ENCODE results near the gene FAM13C.
A peak's percentile ranks its signal among the peaks of the same experiment; 100 is the strongest.
"Not testable (repeated sequence)": the region's sequence is repeated elsewhere in the genome, so short reads cannot be mapped to it uniquely, and the experiment has no call there.

The FAM13C gene

DNA sequence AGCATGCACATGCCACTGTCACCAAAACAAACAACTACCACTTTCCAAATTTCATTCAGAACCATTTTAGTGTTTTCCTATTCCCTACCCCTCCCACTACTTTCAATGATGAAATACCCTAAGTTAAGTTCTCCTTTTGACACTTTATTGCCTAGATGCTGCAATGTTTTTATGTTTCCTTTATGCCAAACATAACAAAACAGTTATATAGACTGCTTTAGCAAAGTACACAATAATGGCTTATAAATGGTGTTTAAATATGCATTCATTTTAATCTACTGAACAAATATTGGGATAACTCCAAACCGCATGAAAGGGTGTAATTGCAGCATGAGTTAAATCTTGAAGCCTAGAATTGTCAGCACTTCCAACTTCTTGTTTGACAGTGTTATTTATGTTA, 116.7 kb downstream of the FAM13C start:
- DNase-seq (ENCODE audit: low read depth, low spot score), result no peak
- no peak overlapping the region for H3K4me3 ChIP-seq (ENCODE audit: low read length)

DNA sequence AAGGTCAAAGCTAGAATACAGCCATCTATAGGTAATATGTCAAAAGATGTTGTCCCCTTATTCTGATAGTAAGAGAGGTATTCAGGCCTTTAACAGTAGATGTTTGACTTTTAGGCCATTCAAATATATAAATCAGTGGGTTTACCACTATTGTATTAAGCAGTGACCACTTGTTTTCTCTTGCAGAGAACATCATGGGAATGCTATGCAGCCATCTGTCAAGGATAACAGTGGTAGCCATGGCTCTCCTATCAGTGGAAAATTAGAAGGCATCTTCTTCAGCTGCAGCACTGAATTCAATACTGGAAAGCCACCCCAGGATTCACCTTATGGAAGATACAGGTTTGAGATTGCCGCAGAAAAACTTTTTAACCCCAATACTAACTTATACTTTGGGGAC, 117.5 kb downstream of the FAM13C start:
- DNase-seq (ENCODE audit: low read depth, low spot score), result no peak
- H3K4me3 ChIP-seq (ENCODE audit: low read length), result no peak overlapping the region

DNA sequence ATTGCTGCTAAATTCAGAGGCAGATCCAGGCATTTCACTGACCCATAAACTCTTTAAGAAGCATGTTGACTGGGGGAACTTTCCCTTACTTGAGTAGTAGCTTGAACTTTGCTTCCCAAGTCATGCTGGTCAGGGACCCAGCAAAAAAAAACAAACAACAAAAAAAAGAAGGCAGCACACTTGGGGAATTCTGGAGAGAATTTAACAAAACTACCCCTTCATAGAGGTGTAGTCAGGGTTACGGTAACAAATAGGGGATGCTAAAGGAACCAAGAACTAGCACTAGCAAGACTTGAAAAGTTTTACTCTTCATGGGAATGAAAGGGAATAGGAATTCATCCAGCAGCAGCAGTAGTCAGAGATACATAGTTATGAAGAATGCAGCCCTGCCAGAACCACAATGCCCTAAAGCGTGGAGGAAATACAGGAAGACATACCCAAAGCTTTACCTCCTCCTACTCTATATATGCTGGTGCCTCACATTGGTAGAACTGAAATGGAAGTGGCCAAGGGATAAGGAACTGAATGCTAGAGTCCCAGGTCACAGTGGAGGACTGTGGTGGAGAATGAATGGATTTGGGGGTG, 118.6 kb downstream of the FAM13C start:
- no peak overlapping the region for H3K4me3 ChIP-seq (ENCODE audit: low read length)
- no peak for DNase-seq (ENCODE audit: low read depth, low spot score)

- no peak for DNase-seq (ENCODE audit: low read depth, low spot score)
- H3K4me3 ChIP-seq (ENCODE audit: low read length), result no peak overlapping the region
These were observed 119.4 kb downstream of the FAM13C start for GRCh38 chr10:59242991-59243390.

DNA sequence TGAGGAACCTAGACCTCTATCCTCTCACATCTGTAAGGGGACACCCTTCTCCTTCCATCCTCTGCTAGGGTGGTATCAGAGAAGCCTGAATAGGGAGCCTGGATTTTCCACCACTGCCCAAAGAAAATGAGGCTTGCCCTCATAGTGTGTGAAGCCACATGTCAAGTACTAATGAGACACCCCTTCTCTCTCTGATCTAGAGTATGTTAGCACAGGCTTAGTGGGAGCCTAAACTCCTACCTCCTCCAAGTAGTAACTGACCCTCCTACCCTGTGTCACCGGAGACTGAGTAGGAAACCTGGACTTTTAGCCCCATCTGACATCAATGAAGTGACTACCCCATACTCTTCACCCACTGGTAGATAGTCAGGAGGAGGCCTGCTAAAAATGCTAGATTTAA, 120.3 kb downstream of the FAM13C start:
- DNase-seq (ENCODE audit: low read depth, low spot score), result no peak
- no peak overlapping the region for H3K4me3 ChIP-seq (ENCODE audit: low read length)

- DNase-seq (ENCODE audit: low read depth, low spot score), result peak; percentile 28
- no peak overlapping the region for H3K4me3 ChIP-seq (ENCODE audit: low read length)
These were observed 121.7 kb downstream of the FAM13C start for GRCh38 chr10:59240582-59241183.

DNA sequence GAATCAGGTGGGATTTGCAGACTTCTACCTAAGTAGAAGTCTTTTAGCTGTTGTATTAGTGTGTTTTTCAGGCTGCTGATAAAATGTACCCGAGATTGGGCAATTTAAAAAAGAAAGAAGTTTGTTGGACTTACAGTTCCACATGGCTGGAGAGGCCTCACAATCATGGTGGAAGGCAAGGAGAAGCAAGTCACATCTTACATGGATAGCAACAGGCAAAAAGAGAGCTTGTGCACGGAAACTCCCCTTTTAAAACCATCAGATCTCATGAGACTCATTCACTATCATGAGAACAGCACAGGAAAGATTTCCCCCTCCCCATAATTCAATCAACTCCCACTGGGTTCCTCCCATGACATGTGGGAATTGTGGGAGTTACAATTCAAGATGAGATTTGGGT, 123.2 kb downstream of the FAM13C start:
- not testable (repeated sequence) for DNase-seq (ENCODE audit: low read depth, low spot score); H3K4me3 ChIP-seq (ENCODE audit: low read length)

DNA sequence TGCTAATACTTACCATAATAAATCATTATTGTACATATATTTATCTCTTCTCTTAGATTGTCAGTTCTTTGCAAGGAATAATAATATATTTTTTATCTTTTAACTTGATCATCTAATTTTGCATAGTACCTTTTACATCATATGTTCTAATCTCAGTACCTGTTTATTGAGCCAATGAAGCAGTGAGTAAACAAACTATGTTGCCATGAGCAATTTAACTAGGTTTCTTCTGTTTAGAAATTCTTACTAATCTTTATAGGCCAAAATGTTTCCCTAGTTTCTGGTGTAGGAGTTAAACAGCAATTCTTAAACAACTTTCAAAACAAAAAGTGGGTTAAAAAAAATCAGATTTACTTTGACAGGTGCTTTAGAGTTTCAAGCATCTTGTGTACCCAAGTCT, 124.6 kb downstream of the FAM13C start:
- DNase-seq (ENCODE audit: low read depth, low spot score), result no peak
- no peak overlapping the region for H3K4me3 ChIP-seq (ENCODE audit: low read length)

- no peak overlapping the region for H3K4me3 ChIP-seq (ENCODE audit: low read length)
- no peak for DNase-seq (ENCODE audit: low read depth, low spot score)
These were observed 126.2 kb downstream of the FAM13C start for GRCh38 chr10:59236064-59236697.

DNA sequence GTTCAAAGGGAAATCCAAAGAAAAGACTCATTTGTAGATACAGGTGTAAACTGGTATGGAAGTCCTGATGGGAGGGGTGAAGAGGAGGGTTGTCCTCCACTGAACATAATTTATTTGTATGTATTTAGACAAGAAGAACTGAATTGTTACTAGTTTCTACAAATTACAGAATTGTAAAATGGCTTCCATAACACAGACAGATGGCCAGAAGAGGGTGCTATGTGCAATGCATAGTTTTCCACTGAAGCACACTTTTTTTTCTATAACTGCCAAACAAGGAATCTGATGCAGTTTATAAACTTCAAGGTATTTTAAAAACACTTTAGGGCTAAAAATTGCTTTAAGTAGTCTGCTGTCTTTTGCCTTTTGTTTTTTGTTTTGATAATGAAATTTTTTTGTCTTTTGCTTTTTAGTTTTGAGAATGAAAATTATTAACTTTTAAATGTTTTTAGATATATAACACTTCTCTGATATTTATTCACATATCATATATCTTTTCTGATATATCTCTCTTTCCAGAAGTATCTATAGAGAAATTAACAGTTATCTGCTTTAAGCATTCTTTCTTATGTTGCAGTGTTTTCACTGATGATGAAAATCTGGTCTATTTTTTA, 127.4 kb downstream of the FAM13C start:
- peak; percentile 14 for DNase-seq (ENCODE audit: low read depth, low spot score)
- no peak overlapping the region for H3K4me3 ChIP-seq (ENCODE audit: low read length)

DNA sequence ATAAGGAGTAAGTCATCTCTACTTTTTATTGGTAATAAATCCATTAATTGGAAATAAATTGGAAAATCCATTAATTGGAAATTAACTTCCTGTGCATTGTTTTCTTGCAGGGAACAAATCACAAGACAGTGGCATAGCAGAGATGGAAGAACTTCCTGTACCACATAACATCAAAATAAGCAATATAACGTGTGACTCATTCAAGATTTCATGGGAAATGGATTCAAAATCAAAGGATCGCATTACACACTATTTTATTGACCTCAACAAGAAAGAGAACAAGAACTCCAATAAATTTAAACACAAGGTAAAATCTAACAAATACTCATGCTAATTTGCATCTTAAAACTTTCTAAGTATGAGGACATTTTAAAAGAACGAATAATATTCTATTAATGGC, 128.2 kb downstream of the FAM13C start:
- DNase-seq (ENCODE audit: low read depth, low spot score), result no peak
- no peak overlapping the region for H3K4me3 ChIP-seq (ENCODE audit: low read length)

DNA sequence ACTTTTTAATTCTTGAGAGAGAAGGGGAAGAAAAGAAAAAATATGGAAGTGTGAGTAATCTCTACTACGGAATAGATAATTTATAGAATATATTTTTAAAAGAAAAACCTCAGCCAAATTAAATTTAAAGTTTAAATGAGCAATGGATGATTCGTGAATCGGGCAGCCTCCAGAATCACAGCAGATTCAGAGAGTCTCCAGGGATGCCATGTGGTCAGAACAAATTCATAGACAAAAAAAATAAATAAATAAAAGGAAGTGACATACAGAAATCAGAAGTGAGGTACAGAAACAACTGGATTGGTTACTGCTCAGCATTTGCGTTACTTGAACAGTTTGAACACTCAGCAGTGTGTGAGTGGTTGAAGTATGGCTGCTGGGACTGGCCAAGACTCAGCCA, 132.9 kb downstream of the FAM13C start:
- no peak overlapping the region for H3K4me3 ChIP-seq (ENCODE audit: low read length)
- DNase-seq (ENCODE audit: low read depth, low spot score), result no peak

DNA sequence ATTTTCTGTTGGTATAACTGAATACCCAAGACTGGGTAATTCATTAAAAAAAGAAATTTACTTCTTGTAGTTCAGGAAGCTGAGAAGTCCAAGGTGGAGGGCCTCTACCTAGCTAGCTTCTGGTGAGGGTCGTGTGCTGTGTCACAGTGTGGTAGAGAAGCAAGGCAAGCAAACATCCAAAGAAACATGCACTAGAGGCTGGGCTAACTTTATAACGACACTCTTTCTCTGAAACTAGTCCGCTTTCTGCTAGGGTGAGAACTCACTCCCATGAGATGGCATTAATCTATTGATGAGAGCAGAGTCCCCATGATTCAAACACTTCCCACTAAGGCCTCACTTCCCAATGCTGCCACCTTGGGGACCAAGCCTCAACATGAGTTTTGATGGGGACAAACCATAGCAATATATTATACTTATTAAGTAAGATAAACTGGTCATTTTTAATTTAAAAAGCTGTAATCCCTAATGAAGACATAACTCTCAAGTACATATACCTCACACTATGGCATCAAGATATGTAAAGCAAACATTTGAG, 135.1 kb downstream of the FAM13C start:
- no peak overlapping the region for H3K4me3 ChIP-seq (ENCODE audit: low read length)
- no peak for DNase-seq (ENCODE audit: low read depth, low spot score)

DNA sequence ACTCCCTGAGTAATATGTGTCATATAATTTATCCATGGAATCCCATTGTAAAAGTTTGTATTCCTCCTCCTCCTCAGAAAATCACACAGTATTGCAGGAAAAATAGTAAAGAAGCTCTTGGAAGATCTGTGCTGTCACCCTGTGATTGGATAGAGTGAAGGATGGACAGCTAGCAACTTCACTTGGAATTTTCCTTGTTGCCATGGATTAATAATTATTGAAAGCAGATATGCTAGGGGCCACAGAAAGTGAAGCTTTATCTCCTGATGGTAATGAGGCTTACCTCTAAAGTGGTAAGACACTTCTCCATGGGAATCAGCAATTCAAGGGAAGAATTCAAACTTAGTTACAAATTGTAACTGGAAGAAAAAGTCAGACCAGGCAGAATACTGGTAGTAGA, 137.1 kb downstream of the FAM13C start:
- no peak for DNase-seq (ENCODE audit: low read depth, low spot score)
- H3K4me3 ChIP-seq (ENCODE audit: low read length), result no peak overlapping the region

DNA sequence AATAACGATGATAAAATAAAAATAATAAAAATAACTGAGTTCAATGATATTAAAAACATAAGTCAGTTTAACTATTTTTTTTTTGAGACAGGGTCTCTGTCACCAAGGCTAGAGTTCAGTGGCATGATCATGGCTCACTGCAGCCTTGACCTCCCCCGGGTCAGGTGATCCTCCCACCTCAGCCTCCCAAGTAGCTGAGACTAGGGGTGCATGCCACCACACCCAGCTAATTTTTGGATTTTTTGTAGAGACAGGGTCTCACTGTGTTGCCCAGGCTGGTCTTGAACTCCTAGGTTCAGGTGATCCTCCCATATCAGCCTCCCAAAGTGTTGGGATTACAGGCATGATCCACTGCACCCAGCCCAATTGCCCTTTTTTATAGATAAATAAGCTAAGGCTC, 138.8 kb downstream of the FAM13C start:
- DNase-seq (ENCODE audit: low read depth, low spot score); H3K4me3 ChIP-seq (ENCODE audit: low read length): not testable (repeated sequence)

- no peak overlapping the region for H3K4me3 ChIP-seq (ENCODE audit: low read length)
- DNase-seq (ENCODE audit: low read depth, low spot score), result no peak
These were observed 139.6 kb downstream of the FAM13C start for GRCh38 chr10:59222788-59223187.

DNA sequence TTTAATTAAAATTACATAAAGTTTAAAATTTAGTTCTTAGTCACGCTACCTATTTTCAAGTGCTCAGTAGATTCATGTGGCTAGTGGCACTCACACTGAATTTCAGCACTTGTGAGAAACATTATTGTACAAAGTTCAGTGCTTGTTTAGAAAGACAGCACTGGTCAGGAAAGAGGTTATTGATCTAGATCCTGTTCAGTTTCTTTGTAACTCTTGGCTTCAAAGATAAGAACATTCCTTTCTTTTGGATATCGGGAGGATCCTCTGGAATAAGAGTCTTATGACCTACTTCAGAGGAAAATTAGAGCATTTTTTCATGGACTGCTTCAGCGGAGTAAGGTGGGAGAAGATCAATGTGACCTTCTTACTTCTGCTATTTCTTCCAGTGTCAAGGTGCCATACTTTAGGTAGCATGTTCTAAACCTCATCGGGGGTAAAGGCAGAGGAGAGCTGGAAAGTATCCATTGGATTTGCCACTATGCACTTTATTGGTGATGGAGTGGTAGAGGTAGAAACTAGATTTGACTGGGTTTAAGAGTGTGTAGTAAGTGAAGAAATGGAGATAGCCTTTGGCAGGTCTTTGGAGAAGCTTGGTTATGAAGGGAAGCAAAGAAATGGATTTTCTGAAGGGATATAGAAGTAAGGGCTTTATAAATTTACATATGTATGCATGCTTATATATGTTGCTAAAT, 146.0 kb downstream of the FAM13C start:
- H3K4me3 ChIP-seq (ENCODE audit: low read length), result no peak overlapping the region

GRCh38 chr10:59214160-59214559, 148.2 kb downstream of the FAM13C start:
- no peak for DNase-seq (ENCODE audit: low read depth, low spot score)
- no peak overlapping the region for H3K4me3 ChIP-seq (ENCODE audit: low read length)

More for the DNA sequence above, 146.0 kb downstream of the FAM13C start:
- no peak for DNase-seq (ENCODE audit: low read depth, low spot score)

DNA sequence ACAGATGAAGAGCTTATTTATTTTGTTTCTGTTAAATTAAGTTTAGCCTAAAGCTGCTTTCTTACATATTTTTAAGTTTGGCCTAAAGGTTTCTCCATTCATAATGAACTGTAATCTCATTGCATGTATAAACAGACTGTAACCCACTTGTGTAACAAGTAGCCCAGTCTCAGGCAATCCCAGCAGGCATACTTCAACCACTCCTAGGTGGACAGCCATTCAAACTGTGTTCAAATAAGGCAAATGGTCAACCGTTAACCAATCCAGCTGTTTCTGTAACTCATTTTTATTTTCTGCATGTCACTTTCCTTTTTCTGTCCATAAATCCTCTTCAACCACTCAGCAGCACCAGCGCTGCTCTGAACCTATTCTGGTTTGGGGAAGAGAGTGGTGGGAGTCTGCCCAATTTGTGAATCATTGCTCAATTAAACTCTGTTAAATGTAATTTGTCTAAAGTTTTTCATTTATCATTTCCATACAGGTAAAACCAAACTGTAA, 150.0 kb downstream of the FAM13C start:
- H3K4me3 ChIP-seq (ENCODE audit: low read length), result no peak overlapping the region

More for the DNA sequence above, 150.0 kb downstream of the FAM13C start:
- no peak for DNase-seq (ENCODE audit: low read depth, low spot score)

All from Jurkat, Clone E6-1 (cell line).